Neural progenitor cell (in vitro differentiated cells): ENCODE measurements around the gene FAM193A.

Source experiments
- EZH2 ChIP-seq: fragments of 200-600 bp; sonication (generic); IDR thresholded peaks from 2 replicates; pipeline ENCODE4 v1.6.1; 2017; ENCODE audit warnings: antibody characterized with exemption, mild to moderate bottlenecking, moderate library complexity
- TF ChIP-seq, protein P1 (sequence below): fragments of 200-600 bp; sonication (generic); IDR thresholded peaks from 2 replicates; pipeline ENCODE4 v1.5.1; 2017; ENCODE audit warnings: antibody characterized with exemption, mild to moderate bottlenecking

GRCh38 chr4:2781911-2782310 is 245.5 kb downstream of the FAM193A start:
- TF ChIP-seq, protein P1, sequence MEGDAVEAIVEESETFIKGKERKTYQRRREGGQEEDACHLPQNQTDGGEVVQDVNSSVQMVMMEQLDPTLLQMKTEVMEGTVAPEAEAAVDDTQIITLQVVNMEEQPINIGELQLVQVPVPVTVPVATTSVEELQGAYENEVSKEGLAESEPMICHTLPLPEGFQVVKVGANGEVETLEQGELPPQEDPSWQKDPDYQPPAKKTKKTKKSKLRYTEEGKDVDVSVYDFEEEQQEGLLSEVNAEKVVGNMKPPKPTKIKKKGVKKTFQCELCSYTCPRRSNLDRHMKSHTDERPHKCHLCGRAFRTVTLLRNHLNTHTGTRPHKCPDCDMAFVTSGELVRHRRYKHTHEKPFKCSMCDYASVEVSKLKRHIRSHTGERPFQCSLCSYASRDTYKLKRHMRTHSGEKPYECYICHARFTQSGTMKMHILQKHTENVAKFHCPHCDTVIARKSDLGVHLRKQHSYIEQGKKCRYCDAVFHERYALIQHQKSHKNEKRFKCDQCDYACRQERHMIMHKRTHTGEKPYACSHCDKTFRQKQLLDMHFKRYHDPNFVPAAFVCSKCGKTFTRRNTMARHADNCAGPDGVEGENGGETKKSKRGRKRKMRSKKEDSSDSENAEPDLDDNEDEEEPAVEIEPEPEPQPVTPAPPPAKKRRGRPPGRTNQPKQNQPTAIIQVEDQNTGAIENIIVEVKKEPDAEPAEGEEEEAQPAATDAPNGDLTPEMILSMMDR, result no peak
- TF ChIP-seq EZH2, result no peak
